GF-D8 (cell line): ENCODE measurements around the gene FAM135A.
A peak's percentile ranks its signal among the peaks of the same experiment; 100 is the strongest.
"Not testable (repeated sequence)": the region's sequence is repeated elsewhere in the genome, so short reads cannot be mapped to it uniquely, and the experiment has no call there.

Source experiments
- DNase-seq: peaks from one replicate; lab custom pipeline; 2025; lab: John Stamatoyannopoulos, UW

FAM135A gene

GRCh38 chr6:70396796-70397729 lies 16.2 kb upstream of the FAM135A start:
- no peak for DNase-seq

- no peak for DNase-seq
Measured at GRCh38 chr6:70398783-70399728, 14.3 kb upstream of the FAM135A start.

- no peak for DNase-seq
Measured at GRCh38 chr6:70404658-70405057, 8.7 kb upstream of the FAM135A start.

- no peak for DNase-seq
Measured at GRCh38 chr6:70409216-70409615, 4.1 kb upstream of the FAM135A start.

- DNase-seq = no peak
Measured at GRCh38 chr6:70411542-70412251, 1.6 kb upstream of the FAM135A start.

- no peak for DNase-seq
Measured at GRCh38 chr6:70412252-70413113, 825 bp upstream of the FAM135A start.

GRCh38 chr6:70413992-70414494 lies 735 bp downstream of the FAM135A start:
- DNase-seq = peak; percentile 35

GRCh38 chr6:70414813-70415212 lies 1.5 kb downstream of the FAM135A start:
- DNase-seq = no peak

GRCh38 chr6:70415247-70415646 lies 1.9 kb downstream of the FAM135A start:
- DNase-seq = peak; percentile 14

- DNase-seq = no peak
Measured at GRCh38 chr6:70415660-70416059, 2.4 kb downstream of the FAM135A start.

GRCh38 chr6:70421509-70421908 lies 8.2 kb downstream of the FAM135A start:
- no peak for DNase-seq

GRCh38 chr6:70423189-70424134 lies 10.2 kb downstream of the FAM135A start:
- no peak for DNase-seq

- DNase-seq = no peak
Measured at GRCh38 chr6:70424291-70424690, 11.0 kb downstream of the FAM135A start.

- DNase-seq = no peak
Measured at GRCh38 chr6:70436320-70436719, 23.0 kb downstream of the FAM135A start.

- DNase-seq = no peak
Measured at GRCh38 chr6:70445001-70445400, 31.7 kb downstream of the FAM135A start.

- DNase-seq = not testable (repeated sequence)
Measured at GRCh38 chr6:70447343-70448070, 34.2 kb downstream of the FAM135A start.

- not testable (repeated sequence) for DNase-seq
Measured at GRCh38 chr6:70453899-70454298, 40.6 kb downstream of the FAM135A start.

- DNase-seq = no peak
Measured at GRCh38 chr6:70456735-70457134, 43.4 kb downstream of the FAM135A start.

GRCh38 chr6:70459235-70459634 lies 45.9 kb downstream of the FAM135A start:
- no peak for DNase-seq
